ENCODE measurements around the gene BTNL3.
"Not testable (repeated sequence)": the region's sequence is repeated elsewhere in the genome, so short reads cannot be mapped to it uniquely, and the experiment has no call there.

BTNL3 gene

GRCh38 chr5:181024245-181025064 lies 35.8 kb downstream of the BTNL3 start:
- DNase-seq (ENCODE audit: low spot score): no peak

- no peak for DNase-seq (ENCODE audit: low spot score)
These were observed 38.9 kb downstream of the BTNL3 start for GRCh38 chr5:181027452-181028031.

DNA sequence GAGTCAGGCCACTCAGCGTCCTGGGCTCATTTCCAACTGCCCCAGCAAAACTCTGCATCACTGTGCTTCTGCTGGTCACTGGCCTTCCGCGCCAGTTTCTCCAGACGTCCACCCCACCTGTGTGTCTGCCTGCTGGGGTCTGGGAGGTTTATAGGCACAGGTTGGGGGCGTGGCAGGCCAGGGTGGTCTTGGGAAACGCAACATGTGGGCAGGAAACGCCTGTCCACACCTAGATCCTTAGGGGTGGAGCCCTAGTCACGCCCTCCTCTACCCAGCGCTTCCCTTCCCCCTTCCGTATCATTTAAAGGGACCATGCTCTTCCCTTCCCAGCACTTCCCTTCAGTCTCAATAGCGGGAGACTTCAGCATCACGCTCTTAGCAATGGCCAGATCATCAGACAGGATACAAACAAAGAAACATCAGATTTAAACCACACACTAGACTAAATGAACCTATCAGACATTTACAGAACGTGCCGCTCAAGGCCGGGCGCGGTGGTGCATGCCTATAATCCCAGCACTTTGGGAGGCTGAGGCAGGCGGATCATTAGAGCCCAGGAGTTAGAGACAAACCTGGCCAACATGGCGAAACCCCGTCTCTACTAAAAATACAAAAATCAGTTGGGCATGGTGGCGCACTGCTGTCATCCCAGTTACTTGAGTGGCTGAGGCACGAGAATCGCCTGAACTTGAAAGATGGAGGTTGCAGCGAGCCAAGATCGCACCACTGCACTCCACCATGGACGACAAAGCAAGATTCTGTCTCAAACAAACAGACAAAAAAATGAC lies 39.6 kb downstream of the BTNL3 start:
- no peak for DNase-seq (ENCODE audit: low spot score)

GRCh38 chr5:181031716-181032115 lies 43.1 kb downstream of the BTNL3 start:
- no peak for DNase-seq (ENCODE audit: low spot score)

- no peak for DNase-seq (ENCODE audit: low spot score)
These were observed 47.6 kb downstream of the BTNL3 start for GRCh38 chr5:181035991-181036815.

- no peak for DNase-seq (ENCODE audit: low spot score)
These were observed 48.2 kb downstream of the BTNL3 start for GRCh38 chr5:181036816-181037364.

DNA sequence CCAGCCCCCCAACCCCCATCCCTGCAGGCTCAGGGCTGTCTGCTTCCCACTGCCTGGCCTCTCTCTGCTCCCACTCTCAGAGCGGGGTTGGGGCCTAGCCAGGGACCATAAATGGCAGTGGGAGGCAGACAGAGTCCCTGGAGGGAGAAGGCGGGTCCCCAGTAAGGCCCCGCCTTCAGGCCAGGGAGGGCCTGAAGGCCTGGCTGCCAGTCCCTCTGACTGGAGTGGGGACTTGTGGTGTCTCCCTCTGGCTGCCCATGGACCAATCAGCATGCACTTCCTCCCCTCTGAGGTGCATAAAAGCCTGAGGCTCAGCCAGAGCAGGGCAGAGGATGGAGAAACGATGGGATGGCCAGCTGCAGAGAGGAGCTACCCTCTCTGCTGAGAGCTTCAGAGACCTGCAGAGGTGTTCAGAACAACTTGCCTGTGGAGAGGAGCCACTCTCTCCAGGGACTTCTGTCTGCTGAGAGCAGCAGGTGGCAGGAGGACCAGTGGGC lies 48.8 kb downstream of the BTNL3 start:
- no peak for DNase-seq (ENCODE audit: low spot score)

DNA sequence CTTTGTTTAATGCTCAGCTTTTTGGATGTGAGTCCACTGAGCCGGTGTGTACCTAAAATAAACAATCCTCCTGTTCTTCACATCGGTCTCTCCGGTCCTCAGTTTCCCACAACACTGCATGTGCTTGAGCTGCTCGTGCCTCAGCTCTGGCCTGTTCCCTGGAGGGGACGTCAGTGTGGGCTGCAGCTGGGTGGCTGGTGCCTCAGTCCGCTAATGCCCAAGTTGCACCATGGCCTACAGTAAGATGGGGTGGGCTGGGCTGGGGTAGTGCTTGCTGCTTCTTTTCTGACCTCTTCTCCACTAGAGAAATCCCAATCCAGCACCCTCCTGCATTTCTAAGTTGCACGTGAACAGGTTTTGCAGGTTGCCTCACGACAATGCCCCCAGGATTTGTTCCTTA lies 50.8 kb downstream of the BTNL3 start:
- no peak for DNase-seq (ENCODE audit: low spot score)

GRCh38 chr5:181039931-181040630 lies 51.4 kb downstream of the BTNL3 start, which contains the start of gene BTNL9:
TSS of gene BTNL9 (plus strand) at chr5:181040266. CDS start at chr5:181045490, 5,224 bp downstream.
- no peak for DNase-seq (ENCODE audit: low spot score)

- no peak for DNase-seq (ENCODE audit: low spot score)
These were observed 51.9 kb downstream of the BTNL3 start for GRCh38 chr5:181040631-181040945.

DNA sequence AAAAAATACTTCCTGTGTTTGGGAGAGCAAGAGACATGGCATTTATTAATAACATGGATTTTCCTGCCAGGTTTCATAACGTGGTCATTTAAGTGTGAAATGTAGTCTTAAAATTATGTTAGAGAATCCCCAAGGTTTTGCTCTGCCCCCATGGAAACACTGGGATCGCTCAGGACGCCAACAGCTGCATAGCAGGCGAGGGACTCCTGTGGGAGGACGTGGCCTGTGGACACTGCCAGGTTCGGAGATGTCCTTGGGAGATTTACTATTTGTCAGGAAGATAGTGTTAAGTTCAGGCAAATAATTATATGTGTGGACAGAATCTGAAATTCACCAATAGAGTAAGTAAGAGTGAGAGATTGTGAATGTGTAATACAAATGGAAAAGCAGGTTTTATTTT lies 52.4 kb downstream of the BTNL3 start:
- no peak for DNase-seq (ENCODE audit: low spot score)

- no peak for DNase-seq (ENCODE audit: low spot score)
These were observed 53.5 kb downstream of the BTNL3 start for GRCh38 chr5:181042036-181042713.

- no peak for DNase-seq (ENCODE audit: low spot score)
These were observed 54.1 kb downstream of the BTNL3 start for GRCh38 chr5:181042722-181043121.

DNA sequence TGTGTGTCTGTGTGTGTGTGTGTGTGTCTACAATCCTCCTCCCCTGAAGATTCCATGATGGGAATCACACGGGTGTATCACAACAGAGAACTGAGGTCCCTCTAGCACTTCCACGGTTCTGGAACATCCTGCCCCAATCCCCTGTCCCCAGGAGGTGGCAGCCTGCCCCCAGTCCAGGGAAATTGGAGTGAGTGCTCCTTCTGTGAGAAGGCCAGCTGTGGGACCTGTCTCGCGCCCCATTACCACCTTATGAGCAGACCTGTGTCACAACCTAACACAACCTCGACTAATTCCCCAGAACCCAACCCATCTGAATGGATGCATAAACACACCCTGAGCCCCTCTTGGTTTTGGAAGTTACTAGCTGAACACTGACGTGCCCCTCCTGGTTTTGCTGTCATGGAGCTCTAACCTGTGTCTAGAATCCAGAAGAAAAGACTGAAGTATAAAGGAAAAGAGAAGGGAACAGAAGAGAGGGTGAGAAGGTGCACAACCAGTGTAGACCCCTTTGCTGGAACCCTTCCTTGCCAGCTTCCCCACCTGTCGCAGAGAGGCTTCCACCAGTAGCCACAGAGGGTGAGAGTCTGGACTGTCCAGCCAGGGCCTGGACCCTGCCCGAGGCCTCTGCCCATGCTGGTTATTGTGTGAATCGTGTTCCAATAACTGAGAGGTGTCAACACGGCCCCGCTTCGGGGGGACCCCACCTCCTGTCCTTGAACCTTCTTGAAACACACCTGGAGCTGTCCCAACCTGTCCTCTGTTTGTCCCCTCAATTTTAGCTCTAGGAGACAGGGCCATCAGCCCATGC lies 54.8 kb downstream of the BTNL3 start:
- DNase-seq (ENCODE audit: low spot score): no peak

DNA sequence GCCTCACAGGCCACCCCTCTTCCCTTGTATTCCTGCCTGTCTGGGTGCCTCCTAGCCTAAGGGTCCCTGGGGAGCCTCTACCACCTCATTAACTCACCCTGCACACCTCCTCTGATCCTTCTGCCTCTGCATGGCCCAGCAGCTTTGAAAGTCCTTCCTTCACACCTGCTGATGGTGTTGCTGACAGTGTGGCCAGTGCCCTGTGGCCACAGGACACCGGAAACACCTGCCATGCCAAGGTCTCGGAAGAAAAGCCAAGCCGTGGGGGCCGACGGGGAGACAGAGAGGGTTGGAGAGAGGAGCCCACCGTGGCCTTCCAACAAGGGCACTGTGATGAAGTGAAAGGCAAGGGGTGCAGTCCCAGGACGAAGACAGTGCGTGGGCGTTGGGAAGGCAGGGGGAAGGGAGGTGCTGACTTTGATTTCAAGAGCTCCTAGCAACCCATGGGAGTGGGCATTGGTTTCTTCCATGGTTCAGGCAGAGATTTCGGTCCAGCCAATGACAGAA lies 55.5 kb downstream of the BTNL3 start:
- DNase-seq (ENCODE audit: low spot score): no peak

- DNase-seq (ENCODE audit: low spot score): no peak
These were observed 56.1 kb downstream of the BTNL3 start for GRCh38 chr5:181044662-181045305.

GRCh38 chr5:181045316-181045715 lies 56.7 kb downstream of the BTNL3 start:
- DNase-seq (ENCODE audit: low spot score): no peak

DNA sequence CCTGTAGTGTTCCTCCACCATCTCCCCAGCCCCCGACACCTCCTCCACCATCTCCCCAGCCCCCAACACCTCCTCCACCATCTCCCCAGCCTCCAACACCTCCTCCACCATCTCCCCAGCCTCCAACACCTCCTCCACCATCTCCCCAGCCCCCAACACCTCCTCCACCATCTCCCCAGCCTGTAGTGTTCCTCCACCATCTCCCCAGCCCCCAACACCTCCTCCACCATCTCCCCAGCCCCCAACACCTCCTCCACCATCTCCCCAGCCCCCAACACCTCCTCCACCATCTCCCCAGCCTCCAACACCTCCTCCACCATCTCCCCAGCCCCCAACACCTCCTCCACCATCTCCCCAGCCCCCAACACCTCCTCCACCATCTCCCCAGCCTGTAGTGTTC lies 57.2 kb downstream of the BTNL3 start:
- not testable (repeated sequence) for DNase-seq (ENCODE audit: low spot score)

DNA sequence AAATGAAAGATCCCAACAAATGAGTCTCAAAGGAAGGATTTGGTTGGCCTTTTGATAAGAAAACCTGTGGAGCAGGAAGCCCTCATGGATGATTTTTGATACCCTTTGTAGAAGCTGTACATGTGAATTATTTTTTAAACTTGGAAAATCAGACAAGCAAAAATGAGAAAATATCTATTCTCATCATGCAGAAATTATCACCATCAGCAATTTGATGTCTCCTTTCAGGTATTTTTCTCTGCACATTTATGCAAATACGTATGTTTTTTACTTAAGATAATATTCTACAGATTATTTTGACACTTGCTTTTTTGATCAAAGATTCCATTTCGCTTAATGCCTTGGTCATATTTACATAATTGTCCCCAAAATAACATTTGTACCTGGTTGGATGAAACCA lies 58.6 kb downstream of the BTNL3 start:
- no peak for DNase-seq (ENCODE audit: low spot score)

Measured in kidney capillary endothelial cell (primary cell).